Measurements from ENCODE around the gene SFI1.
"Not testable (repeated sequence)": the region's sequence is repeated elsewhere in the genome, so short reads cannot be mapped to it uniquely, and the experiment has no call there.

Gene SFI1, protein sequence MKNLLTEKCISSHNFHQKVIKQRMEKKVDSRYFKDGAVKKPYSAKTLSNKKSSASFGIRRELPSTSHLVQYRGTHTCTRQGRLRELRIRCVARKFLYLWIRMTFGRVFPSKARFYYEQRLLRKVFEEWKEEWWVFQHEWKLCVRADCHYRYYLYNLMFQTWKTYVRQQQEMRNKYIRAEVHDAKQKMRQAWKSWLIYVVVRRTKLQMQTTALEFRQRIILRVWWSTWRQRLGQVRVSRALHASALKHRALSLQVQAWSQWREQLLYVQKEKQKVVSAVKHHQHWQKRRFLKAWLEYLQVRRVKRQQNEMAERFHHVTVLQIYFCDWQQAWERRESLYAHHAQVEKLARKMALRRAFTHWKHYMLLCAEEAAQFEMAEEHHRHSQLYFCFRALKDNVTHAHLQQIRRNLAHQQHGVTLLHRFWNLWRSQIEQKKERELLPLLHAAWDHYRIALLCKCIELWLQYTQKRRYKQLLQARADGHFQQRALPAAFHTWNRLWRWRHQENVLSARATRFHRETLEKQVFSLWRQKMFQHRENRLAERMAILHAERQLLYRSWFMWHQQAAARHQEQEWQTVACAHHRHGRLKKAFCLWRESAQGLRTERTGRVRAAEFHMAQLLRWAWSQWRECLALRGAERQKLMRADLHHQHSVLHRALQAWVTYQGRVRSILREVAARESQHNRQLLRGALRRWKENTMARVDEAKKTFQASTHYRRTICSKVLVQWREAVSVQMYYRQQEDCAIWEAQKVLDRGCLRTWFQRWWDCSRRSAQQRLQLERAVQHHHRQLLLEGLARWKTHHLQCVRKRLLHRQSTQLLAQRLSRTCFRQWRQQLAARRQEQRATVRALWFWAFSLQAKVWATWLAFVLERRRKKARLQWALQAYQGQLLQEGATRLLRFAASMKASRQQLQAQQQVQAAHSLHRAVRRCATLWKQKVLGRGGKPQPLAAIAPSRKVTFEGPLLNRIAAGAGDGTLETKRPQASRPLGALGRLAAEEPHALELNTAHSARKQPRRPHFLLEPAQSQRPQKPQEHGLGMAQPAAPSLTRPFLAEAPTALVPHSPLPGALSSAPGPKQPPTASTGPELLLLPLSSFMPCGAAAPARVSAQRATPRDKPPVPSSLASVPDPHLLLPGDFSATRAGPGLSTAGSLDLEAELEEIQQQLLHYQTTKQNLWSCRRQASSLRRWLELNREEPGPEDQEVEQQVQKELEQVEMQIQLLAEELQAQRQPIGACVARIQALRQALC

DNA sequence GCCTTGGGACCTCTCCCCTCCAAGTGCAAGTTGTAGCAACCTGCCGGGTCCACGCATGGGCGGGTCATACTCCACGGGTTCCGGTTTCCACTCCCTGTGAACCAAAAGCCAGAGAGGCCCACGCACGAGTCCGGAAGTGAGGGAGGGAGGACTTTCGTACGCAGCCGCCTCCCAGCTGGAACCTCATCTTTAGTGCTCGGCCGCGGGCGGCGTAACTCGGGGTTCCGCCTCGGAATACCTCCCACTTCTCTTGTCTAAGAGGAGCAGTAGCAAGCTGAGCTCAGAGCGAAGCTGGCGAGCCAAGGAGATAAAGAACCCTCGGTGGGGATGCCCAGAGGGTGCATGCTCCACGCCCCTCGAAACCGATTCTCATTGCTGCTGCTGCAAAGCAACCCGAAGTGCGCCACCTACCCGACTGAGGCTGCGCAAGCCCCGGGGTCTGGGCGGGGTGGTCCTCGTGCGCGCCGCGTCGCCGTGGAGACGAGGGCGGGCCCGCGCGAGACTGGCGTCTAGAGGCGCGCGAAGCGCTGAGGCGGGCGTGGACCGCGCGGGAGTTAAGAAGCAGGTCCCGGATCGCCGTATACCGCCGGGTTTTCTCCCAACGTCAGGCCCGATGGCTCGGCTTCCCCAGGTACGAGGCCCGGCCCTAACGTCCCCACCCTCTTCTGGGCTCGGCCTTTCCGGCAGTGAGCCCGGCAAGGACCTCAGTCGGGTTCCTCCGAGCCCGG lies at the start of gene SFI1:
Gene SFI1, plus strand, starts transcription at position 530 of the 728 bp plus-strand sequence. CDS start 11,749 bp downstream, outside the sequence.
- peak; percentile 95 for DNase-seq

DNA sequence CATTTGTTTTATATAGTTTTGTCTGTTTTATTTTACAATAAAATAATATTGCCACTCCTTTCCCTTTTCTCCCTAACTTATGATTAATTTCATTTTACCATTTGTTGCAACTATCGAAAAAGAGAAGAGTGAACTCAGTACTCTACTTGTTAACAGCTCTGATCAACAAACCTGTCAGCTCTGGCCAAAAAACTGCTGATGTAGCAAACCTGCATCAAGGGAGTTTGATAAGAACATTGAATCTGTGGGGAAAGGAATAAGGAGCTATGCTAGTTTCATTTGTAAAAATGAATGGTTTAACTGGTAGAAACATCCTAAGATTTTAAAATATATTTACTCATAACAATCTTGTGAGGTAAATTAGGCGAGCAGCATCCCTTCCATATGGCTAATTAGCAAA lies 49.6 kb upstream of the SFI1 start:
- DNase-seq, result no peak

DNA sequence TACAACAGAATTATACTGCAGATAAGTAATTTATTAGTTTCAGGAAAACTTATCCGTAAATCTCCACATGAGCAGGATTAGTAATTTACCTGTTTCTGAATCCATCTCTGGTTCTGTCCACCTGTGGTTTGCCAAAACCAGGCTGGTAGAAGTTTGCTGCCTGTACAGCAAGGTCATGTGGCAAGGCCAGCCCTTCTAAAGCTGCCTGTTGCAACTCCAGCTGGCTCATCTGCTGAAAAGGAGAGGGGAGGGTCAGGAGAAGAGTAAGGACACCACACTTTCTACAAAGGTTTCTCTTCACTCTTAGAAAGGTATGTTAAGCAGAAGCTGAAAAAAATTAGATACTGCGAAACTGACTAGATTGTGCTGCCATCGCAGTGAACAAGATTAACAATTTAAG lies 49.0 kb upstream of the SFI1 start:
- DNase-seq, result no peak

DNA sequence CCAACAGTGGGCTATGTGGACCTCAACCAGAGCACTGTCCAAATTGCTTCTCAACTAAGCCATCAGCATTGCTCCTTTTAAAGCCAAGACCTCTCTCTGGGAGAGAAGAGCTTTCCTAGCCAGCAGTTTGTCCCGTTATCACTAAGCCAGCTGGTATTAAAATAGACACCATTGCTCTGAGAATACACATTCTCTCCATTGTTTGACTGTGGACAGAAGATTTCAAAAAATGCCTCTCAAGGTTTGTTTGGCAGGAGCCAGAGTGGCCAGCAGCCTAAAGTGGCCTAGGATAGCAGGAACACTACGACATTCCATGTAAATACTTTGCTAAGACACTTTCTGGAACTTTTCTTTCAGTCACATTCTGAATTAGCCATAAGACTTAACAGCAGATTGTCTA lies 48.0 kb upstream of the SFI1 start:
- no peak for DNase-seq

DNA sequence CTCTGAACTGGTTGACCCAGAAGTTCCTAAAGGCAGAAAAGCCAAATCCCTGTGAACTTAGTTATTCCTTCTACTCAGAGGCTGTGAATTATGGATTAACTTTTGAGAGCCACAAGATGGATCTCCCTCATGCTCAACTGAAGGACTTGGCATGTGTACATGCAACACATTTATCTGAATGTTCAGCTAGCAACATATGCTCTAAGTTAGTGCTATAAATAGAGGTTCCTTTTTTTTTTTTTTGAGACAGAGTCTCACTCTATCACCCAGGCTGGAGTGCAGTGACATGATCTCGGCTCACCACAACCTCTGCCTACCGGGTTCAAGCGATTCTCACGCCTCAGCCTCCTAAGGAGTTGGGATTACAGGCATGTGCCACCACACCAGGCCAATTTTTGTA lies 46.8 kb upstream of the SFI1 start:
- DNase-seq, result no peak

DNA sequence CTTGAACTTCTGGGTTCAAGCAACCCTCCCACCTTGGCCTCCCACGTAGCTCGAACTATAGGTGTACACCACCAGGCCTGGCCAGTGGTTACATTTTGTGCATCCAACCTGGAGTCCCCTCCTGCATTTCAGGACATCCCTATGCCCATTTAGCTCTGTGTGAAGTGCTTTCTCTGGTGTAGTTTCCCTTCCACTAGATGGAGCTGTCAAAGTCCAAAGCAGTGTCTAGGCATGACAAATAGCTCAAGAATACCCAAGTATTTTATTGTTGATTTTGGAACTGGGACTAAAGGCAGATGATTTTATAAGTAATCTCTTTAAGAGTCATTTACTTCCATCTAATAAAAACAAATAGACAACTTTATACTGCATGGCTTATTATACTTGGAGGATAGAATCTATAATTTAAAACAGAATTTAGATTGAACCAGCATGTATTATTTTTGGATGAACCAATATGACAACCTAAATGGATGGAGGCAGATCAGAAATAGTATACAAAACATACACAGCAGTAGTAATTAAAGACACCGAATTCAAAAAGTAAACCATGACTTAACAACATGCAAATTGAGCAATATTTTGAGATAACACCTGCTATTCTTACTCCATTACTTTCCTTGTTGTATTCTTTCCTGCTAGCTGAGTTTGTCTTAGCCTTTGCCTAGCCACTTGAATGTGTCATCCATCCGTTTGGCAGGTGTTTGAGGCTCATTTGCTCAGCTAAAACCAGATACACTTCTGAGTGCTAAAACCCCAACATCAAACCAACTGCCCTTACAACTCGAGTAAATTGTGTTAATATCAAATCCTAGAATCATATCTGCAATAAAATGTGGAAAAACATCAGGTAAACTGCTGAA lies 44.4 kb upstream of the SFI1 start:
- no peak for DNase-seq

DNA sequence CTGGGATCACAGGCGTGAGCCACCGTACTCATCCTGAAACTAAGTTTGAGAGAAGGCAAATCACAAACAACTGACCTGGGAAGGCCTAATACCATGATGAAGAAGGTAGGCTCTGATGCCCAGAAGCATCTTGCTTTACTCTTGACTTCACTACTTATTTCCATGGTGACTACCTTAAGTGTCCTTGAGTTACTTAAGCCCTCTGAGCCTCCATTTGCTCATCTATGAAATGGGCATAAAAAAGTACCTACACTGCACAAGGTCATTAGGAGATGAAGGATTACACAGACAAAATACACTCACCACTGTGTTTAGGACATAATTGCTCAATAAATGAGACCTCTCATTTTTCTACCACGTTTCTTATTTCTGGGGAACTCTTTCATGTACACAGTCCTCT lies 34.6 kb upstream of the SFI1 start:
- DNase-seq, result no peak

DNA sequence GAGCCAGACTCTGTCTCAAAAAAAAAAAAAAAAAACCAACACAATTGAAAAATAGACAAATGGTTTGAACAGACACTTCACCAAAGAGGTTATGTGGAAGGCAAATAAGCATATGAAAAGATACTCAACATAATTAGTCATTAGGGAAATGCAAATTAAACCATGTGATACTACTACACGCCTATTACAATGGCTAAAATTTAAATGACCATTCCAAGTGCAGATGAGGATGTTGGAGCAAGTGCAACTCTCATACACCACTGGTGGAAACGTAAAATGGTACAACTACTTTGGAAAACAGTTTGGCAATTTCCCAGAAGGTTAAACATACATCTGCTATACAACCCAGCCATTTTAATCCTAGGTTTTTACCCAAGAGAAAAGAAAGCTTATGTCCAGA lies 31.0 kb upstream of the SFI1 start:
- no peak for DNase-seq

DNA sequence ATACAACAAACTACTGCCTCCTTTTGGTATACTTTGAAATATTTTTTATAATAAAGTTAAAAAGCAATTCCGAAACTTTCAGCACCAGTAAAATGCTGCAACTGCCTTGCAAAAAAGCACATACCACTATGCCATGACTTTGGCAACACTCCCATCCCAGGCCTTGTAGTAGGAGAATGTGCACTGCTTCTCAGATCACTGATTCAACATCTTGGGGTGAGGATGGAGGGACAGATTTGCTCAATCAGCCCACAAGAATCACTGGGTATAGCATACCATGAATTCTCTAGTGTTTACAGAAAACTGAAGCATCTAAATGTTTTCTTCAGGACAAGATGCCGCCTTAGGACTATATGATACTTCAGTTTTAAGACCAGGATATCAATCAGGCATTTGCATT lies 21.6 kb upstream of the SFI1 start:
- DNase-seq, result no peak

DNA sequence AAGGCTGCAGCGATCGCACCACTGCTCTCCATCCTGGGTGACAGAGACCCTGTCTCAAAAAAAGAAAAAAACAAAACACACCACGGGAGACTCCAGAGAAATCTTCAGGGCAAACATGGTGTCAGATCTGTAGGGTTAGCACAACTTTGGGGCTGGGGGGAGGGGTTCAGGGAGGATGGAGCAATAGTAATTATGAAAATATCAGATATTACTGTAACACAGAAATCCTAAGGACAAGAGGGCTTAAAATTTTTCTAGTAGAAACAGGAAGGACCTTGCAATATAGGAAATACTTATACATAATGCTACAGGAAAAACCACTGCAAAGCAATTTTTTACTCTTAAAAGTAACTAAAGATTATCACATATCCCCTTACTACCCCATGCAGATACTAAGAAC lies 20.5 kb upstream of the SFI1 start:
- DNase-seq, result no peak

DNA sequence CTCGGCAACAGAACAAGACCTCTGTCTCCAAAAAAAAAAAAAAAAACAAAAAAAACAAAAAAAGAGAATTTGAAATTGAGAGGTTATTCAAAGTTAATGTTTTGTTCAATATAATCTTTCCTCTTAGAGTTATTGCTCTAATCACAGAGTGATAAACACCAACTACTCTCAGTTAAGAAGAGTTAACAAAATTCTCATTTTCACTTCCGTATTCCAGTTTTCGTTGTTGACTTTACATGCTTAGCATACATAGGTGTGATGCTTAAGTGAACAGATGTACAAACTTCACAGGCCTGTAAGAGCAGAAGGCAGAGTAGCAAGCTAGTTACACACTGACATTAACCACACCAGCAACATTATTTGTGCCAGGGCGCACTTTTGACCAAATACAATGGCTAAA lies 19.0 kb upstream of the SFI1 start:
- no peak for DNase-seq

DNA sequence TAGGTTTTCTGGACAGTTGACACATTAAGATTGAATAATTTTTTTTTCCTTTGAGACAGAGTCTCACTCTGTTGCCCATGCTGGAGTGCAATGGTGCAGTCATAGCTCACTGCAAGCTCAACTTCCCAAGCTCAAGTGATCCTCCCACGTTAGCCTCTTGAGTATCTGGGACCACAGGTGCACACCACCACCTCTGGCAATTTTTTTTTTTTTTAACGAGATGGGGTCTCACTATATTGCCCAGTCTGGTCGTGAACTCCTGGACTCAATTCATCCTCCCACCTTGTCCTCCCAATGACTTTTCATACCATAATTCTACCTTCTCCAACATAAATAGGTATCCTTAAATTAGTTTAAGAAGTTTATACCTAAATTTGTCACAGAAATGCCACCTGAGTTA lies 15.2 kb upstream of the SFI1 start:
- no peak for DNase-seq

DNA sequence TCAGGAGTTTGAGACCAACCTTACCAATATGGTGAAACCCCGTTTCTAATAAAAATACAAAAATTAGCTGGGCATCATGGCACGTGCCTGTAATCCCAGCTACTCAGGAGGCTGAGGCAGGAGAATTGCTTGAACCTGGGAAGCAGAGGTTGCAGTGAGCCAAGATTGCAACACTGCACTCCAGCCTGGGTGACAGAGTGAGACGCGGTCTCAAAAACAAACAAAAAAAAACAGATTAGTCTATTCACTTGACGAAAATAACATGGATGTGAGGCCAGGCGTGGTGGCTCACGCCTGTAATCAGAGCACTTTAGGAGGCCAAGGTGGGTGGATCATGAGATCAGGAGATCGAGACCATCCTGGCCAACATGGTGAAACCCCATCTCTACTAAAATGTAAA lies 13.9 kb upstream of the SFI1 start:
- DNase-seq, result not testable (repeated sequence)

DNA sequence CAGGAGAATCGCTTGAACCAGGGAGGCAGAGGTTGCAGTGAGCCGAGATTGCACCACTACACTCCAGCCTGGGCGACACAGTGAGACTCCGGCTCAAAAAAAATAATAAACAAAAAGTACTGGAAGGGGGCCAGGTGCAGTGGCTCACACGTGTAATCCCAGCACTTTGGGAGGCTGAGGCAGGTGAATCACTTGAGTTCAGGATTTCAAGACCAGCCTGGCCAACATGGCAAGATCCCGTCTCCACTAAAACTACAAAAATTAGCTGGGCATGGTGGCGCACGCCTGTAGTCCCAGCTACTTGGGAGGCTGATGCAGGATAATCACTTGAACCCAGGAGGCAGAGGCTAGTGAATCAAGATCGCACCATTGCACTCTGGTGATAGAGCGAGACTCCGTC lies 10.0 kb upstream of the SFI1 start:
- DNase-seq, result not testable (repeated sequence)

DNA sequence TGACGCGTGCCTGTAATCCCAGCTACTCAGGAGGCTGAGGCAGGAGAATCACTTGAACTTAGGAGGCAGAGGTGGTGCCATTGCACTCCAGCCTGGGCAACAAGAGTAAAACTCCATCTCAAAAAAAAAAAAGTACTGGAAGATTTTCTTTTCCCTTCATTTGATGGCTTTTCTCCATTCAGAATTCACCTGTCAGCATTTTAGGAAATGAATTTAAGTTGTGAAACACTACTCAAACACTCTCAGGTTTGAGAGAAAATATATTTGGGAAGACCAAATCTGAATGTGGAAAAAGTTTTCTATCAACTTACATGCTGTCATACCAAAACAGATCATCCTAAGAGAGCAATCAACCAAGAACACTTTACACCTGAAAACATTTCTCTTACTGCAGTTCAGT lies 9.4 kb upstream of the SFI1 start:
- DNase-seq, result no peak

DNA sequence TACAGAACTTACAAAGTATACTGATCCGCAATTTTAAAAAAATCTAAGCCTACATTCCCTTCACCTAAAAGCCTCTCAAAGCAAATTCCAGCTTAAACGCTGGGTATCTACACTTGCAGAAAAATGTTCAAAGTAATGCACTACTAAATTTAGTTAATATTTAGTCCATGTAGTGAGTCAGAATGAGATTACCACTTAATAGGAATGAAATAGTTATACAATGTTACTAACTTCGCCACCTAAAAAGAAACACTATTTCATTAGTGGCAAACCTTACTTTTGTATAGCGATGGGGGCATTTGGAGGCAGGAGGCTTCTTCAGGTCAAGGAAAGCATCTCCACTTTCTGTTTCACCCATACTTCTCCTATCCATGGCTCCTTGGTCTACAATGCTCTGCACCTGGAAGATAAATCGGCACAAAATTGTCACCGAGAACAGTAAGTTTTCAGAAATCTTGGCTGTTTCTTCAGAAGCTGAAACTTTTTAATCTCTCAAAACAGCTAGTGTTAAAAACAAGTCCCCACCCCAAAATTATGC lies 7.9 kb upstream of the SFI1 start:
- DNase-seq, result no peak

DNA sequence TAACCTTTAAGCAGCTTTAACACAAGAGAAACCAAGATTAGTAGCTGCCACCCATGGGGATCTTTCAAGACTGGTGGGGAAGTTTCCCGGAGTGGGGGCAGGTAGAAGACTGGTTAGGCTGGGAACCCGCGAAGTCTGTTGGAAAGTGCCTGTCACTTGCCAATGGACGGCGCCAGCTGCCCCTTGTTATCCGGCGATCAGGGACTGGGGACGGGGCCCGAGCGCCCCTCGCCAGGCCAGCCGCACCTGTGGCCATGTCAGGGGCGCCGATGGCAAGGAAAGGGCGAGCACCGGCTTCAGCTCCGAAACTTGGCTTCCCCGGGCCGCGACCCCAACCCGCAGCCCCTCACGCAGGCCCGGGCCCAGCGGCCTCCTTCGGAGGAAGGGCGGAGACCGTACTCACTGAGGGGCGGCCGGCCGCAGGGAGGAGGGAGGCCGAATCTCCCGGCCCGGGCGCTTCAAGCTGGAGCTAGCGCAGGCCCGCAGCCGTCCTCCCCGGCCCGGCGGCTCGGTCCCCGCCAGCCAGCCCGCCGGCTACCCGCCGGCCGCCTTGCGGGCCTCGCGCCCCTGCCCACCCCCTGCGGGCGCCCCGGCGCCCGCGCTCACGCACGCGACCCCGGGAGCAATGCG lies 7.2 kb upstream of the SFI1 start:
- DNase-seq, result peak; percentile 22

DNA sequence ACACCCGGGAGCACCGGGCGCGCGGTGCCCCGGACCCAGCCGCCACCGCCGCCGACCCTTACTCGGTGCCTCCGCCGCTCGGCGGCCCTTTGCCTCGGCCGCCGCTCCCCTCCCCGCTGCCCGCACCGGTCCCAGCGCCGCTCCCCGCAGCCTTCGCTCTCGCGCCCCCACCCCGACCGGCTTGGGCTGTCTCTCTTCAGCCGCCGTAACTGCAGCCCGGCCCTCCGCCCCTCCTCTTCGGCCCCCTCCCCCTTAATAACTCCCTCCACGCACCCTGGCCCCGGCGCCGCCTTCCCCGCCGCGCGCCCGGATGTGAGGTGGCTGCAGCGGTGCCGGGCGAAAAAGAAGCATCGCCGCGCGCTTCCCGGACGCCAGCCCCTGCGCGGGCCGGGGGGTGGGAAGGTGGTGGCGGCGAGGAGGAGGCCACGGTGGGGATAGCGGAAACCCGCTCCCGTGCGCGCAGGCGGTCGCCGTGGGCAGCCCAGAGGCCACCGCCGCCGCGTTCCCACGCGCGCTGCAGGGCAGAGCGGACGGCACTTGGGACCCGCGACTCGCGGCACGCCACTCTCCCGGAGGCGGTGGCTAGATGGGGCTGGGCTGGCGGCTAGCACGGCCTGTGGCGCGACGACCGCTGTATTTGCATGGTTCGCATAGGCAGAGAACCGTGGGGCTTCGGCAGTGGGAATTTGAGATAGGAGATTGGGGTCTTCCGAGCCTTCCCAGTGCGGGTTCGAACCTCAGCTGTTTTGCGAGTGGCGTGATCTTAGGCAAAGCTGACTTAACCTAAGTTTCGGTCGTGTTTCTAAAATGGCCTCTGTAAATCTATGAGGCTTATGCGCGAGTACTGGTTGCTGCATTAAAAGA lies 6.5 kb upstream of the SFI1 start, which contains the start of gene EIF4ENIF1:
Gene EIF4ENIF1, minus strand, starts transcription at position 211 of the 864 bp plus-strand sequence. CDS start 1,124 bp downstream, outside the sequence.
- DNase-seq, result peak; percentile 83

DNA sequence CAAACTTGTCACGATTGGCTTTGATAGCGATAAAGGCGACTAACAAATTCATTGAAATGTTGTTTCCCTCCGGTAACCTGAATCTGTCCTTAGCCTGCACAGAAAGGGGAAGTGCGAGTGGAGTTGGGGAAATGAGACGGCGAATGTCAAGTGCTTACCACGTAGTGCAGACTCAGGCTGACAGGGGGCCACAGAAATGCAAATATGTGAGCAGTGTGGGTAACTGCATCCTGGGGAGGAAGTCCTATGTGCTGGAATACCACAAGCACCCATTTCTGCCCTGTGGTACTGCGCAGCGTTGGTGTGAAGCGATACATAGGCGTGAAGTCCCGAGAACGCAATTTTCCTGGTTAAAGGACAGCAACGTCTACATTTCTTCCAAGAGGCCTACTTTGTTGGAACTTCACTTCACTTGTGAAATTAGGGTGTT lies 5.8 kb upstream of the SFI1 start:
- DNase-seq, result peak; percentile 41
